Astrocyte of the cerebellum (primary cell): ENCODE data around the gene CXorf58.

Source experiments
- DNase-seq: peaks from one replicate; pipeline ENCODE4 v3.0.0-alpha.2; 2011; ENCODE audit warnings: low read depth
- H3K4me3 ChIP-seq: 2 replicates; pipeline ENCODE4 v1.5.1; 2011; ENCODE audit warnings: mild to moderate bottlenecking, low read depth, low read length, moderate library complexity
- in situ Hi-C: cut with HindIII; loops from 2 replicates; pipeline ENCODE4 v1.10.0; 2017; ENCODE audit warnings: low sequenced_read_pairs
- TF ChIP-seq, protein P1 (sequence below): IDR thresholded peaks from 2 replicates; pipeline ENCODE4 v1.5.1; 2012; ENCODE audit warnings: low read length, low read depth, moderate library complexity, mild to moderate bottlenecking; ENCODE audit errors: missing control alignments

CXorf58 gene

GRCh38 chrX:23901060-23901459 lies 6.7 kb upstream of the CXorf58 start:
- H3K4me3 ChIP-seq, result no peak overlapping the region

GRCh38 chrX:23901805-23902204 lies 6.0 kb upstream of the CXorf58 start:
- in situ Hi-C loops, result no loop called here

More at GRCh38 chrX:23901060-23901459, 6.7 kb upstream of the CXorf58 start:
- in situ Hi-C loops, result no loop called here
- no peak for DNase-seq
- TF ChIP-seq, protein P1, sequence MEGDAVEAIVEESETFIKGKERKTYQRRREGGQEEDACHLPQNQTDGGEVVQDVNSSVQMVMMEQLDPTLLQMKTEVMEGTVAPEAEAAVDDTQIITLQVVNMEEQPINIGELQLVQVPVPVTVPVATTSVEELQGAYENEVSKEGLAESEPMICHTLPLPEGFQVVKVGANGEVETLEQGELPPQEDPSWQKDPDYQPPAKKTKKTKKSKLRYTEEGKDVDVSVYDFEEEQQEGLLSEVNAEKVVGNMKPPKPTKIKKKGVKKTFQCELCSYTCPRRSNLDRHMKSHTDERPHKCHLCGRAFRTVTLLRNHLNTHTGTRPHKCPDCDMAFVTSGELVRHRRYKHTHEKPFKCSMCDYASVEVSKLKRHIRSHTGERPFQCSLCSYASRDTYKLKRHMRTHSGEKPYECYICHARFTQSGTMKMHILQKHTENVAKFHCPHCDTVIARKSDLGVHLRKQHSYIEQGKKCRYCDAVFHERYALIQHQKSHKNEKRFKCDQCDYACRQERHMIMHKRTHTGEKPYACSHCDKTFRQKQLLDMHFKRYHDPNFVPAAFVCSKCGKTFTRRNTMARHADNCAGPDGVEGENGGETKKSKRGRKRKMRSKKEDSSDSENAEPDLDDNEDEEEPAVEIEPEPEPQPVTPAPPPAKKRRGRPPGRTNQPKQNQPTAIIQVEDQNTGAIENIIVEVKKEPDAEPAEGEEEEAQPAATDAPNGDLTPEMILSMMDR, result no peak

DNA sequence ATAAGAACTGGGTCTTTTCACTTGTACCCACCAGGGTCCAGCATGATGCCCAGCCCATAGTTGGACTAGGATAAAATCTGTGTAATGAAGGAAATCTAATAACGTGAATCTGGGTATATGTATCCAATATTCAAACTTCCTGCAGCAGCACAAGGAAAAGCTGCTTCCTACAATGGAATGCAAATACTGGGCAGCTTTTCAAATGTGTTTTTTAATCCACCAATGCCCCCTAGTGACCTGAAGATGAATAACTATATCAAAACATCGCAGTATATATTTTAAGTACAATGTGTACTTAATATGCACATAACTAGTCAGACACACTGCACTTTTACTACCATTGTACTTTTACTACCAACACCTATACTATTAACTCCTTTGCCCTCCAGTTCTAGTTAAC lies 5.4 kb upstream of the CXorf58 start:
- no peak for DNase-seq
- no peak overlapping the region for H3K4me3 ChIP-seq

More at GRCh38 chrX:23901805-23902204, 6.0 kb upstream of the CXorf58 start:
- no peak overlapping the region for H3K4me3 ChIP-seq
- TF ChIP-seq, protein P1, result peak; percentile 45
- DNase-seq, result peak; percentile 60

DNA sequence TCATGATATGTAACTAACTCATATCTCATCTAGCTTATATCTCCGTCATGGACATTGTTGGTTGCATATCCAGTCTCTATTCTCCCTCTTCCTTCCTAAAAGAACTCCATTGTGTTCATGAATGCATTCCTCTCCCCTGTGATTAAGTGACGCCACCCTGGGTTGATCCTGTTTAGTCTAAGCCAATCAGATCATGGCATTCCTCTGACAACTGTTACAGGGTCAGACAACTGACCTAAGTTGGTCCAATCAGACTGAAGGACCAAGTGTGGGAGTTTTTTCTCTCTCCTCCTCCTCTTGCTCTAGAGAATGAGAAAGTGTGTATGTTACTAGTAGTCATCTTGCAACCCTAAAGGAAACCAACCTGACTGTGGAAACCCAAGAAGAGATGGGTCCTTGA lies 3.7 kb upstream of the CXorf58 start:
- TF ChIP-seq, protein P1, result no peak
- in situ Hi-C loops, result no loop called here
- no peak overlapping the region for H3K4me3 ChIP-seq
- DNase-seq, result no peak

More for the DNA sequence above, 5.4 kb upstream of the CXorf58 start:
- TF ChIP-seq, protein P1, result no peak
- in situ Hi-C loops, result no loop called here

DNA sequence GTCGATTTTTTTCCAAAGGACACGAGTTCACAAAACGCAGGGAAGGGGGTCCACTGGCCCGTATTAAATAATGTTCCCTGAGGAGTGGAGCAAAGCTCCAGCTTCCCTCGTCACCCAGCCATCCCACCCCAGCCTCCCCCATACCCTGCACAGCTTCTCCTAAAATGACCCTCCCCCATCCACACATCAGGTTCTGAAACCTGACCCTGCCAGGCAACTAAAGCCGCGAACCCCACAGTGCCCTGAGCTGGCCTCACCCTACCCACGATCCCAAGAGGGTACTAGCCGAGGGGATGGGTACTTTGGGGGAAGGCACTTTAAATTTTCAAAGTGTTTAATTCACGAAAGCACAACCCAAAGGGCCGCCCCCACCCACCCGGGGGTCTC lies 702 bp upstream of the CXorf58 start:
- H3K4me3 ChIP-seq, result peak overlapping the region; percentile 60
- TF ChIP-seq, protein P1, result no peak
- in situ Hi-C loops, result no loop called here
- no peak for DNase-seq

DNA sequence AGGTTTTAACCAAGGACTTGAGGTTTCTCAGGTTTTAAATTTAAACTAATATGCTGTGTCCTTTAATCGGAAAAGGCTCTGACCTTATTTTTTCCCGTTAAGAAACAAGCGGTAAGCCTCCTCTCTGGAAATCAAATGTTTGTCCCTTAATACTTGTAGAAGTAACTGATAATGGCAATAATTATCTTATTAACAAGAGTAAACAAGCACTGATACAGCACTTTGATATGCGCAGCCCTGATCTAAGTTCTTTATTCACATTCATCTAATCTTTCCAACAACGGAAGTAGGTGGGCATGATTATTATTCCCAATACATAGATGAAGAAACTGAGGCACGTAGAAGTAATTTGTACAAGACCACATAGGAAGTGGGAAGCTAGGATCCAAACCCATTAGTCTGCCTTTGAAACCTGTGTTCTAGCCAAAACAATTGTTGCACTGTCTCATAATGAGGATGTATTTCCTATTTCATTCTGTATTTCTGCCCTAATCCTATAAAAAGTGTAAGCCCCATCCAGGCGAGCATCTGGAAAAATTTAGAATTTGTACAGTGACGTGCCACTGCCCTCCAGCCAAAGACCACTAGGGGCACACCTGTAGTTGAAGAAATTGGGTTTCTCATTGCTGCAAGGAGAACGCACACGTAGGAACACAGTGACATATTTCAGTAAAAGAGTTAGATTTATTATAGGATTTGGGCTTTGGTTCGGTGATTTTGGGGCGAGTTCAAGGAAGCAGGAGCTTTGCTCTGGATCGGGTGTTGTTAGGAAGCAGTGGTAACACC lies 606 bp downstream of the CXorf58 start:
- H3K4me3 ChIP-seq, result peak overlapping the region; percentile 60
- DNase-seq, result no peak
- TF ChIP-seq, protein P1, result peak; percentile 55
- in situ Hi-C loops, result no loop called here
